ENCODE results near the gene KLC1.

KLC1 gene

GRCh38 chr14:103721334-103722120 is 92.5 kb downstream of the KLC1 start:
- no peak for DNase-seq (ENCODE audit: low read depth)

DNA sequence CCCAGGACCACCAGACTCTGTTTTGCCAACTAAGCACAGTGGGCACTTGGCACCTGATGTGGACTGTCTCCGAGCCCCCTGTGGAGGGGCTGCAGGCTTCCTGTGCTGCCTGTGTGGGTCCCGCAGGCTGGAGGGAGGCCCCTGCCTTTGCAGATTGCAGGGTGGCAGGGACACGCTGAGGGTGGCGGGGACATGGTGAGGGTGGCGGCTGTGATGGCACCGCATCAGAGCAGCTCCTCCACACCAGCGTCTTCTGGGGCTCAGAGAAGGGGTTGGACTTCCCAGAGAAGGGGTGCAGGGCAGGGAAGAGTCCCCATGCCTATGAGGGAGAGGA is 94.7 kb downstream of the KLC1 start:
- no peak for DNase-seq (ENCODE audit: low read depth)

- no peak for DNase-seq (ENCODE audit: low read depth)
Observed at GRCh38 chr14:103724116-103724515, 95.1 kb downstream of the KLC1 start.

- no peak for DNase-seq (ENCODE audit: low read depth)
Observed at GRCh38 chr14:103725001-103725682, 96.1 kb downstream of the KLC1 start.

- DNase-seq (ENCODE audit: low read depth): no peak
Observed at GRCh38 chr14:103725739-103726395, 96.9 kb downstream of the KLC1 start.

DNA sequence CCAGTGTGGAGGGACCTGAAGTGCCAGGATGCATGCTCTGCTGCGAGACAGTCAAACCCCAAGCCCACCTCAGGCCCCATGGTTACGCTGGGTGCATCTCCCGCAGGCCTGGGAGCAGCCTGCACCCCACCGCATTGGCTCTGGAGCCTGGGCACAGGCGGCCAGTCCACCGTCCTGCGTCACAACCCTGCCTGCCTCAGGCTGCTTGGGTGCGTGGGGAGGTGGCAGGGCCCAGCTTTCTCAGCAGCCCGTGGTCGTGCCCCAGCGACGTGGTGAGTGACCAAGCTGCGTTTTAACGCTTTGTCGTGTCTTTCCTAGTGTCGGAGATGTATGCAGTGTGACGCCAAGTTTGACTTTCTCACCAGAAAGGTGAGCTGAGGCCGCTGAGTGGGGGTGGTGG is 97.5 kb downstream of the KLC1 start:
- no peak for DNase-seq (ENCODE audit: low read depth)

GRCh38 chr14:103727313-103727980 is 98.4 kb downstream of the KLC1 start:
- no peak for DNase-seq (ENCODE audit: low read depth)

GRCh38 chr14:103728141-103728540 is 99.1 kb downstream of the KLC1 start:
- DNase-seq (ENCODE audit: low read depth): no peak

DNA sequence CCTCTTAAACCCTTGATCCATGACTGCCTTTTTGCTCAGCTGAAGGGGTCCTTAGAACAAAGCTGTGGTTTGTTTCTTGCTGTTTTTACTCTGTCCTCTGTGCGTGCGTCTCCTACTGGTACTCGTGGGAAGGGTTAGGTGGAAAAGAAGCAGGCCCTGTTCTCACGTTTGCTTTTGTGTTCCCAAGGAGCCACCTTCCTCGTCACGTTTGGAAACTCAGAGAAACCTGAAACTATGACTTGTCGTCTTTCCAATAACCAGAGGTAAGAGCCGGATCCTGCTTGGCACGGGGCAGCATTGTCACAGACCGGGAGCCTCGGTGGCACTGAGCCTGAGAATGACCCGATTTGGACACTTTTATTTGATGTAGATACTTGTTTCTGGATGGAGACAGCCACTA is 99.7 kb downstream of the KLC1 start:
- no peak for DNase-seq (ENCODE audit: low read depth)

DNA sequence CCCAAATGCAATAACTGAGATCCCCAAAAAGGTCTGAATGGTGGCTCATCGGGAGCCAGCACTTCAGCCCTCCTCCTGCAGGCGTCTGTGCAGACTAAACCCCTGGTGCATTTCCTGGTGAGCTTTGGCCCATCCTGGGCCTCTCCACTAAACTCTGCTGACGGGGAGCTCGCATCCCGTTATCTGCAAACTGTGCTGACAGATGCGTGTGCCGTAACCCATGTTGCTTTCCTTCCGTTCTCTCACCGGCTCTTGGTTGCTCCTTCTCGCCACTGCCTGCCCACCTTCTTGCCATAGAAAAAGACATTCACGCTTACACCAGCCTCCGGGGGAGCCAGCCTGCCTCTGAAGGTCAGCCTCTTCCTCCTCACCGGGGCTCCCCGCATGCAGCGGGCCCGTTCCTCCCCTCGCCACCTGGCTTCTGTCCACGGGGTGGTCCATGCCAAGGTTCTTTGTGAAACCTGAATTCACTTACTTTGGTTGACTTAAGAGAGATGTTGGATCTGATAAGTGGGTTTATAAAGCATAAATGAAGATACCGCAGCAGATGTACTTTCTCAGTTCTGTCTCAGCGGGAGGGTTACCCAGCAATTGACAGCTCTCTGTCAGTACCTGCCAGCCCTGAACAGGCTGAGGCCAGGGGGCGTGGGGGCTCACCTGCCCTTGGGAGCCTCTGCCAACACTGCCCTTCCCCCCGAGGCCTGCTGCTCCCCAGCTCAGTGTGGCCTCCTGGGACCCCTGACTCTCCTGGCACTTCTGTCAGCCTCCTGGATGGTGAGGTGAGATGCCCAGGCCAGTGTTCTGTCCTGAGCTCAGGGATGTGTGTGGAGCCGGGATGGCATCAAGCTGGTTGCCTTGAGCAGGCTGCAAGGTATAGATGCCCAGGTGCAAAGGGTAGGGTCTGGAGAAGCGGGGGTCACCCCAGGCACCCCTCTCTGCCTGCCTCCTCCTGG is 100.8 kb downstream of the KLC1 start:
- no peak for DNase-seq (ENCODE audit: low read depth)

GRCh38 chr14:103730490-103731035 is 101.6 kb downstream of the KLC1 start:
- no peak for DNase-seq (ENCODE audit: low read depth)

- DNase-seq (ENCODE audit: low read depth): no peak
Observed at GRCh38 chr14:103731481-103731880, 102.5 kb downstream of the KLC1 start.

DNA sequence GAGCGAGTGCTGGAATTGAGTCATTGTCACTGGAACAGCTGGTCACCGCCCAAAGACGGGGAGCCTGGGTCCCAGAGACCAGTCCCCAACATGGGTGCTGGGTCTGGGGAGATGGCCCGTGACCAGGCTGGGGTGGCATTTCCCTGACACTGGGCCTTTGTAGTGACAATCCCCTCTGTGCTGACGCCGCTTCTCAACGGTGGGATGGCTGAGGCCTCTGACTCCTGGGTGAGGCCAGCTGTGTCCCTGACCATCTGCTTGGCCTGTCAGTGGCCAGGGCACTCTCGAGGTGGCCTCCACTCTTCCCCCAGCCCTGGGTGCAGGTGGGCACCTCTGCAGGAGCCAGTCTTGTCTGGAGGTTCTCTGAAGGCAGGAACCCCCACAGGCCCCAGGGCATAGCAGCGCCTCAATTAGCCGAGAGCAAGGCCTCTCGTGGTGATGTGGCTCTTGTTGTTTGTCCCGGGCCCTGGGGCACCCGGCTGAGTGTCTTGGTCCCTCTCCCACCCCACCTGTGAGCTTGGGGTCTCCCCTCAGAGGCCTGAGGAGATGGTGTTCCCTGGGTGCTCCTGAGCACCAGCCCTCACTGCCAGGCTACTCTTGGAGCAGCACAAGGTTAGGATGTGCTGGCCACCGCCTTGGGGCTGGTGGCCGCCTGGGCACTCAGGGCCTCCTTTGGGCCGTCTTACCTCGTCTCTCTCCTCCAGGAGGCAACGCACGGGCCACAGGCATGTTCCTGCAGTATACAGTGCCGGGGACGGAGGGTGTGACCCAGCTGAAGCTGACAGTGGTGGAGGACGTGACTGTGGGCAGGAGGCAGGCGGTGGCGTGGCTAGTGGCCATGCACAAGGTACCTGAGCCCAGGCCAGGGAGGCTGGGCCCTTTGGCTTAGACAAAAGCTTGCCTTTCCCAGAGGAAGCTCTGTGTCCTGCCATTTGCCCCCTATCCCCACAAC is 103.2 kb downstream of the KLC1 start:
- no peak for DNase-seq (ENCODE audit: low read depth)

DNA sequence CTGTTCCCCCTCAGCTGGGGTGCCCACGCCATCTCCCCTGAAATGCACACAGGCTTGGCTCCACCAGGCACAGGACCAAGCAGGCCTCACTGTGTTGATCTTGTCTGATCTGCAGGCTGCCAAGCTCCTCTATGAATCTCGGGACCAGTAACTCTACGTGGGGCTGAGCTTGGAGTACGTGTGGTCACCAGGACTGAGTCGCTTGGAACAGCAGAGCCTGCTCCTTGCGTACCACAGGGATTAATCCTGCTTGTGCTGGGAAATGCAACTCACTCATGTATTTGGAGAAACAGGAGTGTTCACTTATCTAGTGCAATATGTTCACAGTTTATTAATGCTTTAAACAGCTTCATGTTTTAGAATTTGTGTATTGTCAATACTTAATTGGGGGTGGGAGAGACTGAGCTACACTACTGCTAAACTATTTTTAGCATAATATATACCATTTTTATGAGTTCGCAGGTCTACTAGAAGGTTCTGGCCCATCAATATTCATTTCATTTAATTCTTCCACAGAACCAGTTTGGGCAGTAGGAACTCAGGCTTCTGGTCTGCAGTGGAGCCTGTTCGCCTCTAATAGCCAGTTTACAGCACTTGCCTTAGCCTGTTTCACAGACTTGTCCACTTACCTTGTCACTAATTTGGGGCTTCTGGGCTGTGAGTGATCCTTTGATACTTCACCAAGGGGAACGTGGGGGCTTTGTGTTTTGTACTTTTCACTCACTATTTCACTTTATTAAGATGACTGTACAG is 104.0 kb downstream of the KLC1 start:
- no peak for DNase-seq (ENCODE audit: low read depth)

GRCh38 chr14:103733651-103734050 is 104.6 kb downstream of the KLC1 start:
- DNase-seq (ENCODE audit: low read depth): no peak

- no peak for DNase-seq (ENCODE audit: low read depth)
Observed at GRCh38 chr14:103734081-103734888, 105.3 kb downstream of the KLC1 start.

GRCh38 chr14:103735022-103735421 is 106.0 kb downstream of the KLC1 start:
- DNase-seq (ENCODE audit: low read depth): no peak

DNA sequence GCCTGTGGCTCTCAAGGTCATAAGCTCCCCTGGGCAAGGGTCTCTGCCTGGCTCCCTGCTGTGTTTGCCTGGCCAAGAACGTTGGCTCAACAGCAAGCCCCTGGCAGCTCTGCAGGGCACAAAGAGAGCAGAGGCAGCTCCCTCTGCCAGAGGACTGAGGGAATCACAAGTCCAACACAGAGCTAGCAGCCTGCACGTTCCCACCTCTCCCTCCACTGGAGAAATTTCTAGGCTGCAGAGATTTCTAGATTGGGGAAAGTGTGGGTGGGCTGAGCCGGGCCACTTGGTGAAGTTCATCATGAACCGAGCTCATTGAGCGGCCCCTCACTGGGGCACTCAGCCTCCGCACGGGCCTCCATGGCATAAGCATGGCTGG is 106.4 kb downstream of the KLC1 start:
- no peak for DNase-seq (ENCODE audit: low read depth)

Measured in T-helper 22 cell (primary cell).